Spleen (tissue), 3 donors: Measurements from ENCODE around the gene RGS6.

Experiments
- POLR2A ChIP-seq, 3 donors: fragments of 450-650 bp; IDR thresholded peaks; one replicate each; pipeline ENCODE4 v1.5.1; 2017; ENCODE audit warnings: antibody characterized with exemption in 3 of 3, mild to moderate bottlenecking in 1 of 3
- POLR2AphosphoS5 ChIP-seq, 3 donors: sonication (generic); formaldehyde crosslinking; IDR thresholded peaks; one replicate each; pipeline ENCODE4 v1.5.1; 2017; ENCODE audit warnings: antibody characterized with exemption in 3 of 3

- TF ChIP-seq POLR2AphosphoS5 (IDR thresholded peaks at IDR 0.05) (no peak), POLR2A (IDR thresholded peaks at IDR 0.05) (no peak)
Measured at GRCh38 chr14:72613975-72614319, 681.7 kb downstream of the RGS6 start.
